DMS153 (cell line): ENCODE results near the gene DHRSX.
"Not testable (repeated sequence)": the region's sequence is repeated elsewhere in the genome, so short reads cannot be mapped to it uniquely, and the experiment has no call there.

Experiments
- DNase-seq: peaks from one replicate; lab custom pipeline; 2025; lab: John Stamatoyannopoulos, UW

DHRSX gene

DNA sequence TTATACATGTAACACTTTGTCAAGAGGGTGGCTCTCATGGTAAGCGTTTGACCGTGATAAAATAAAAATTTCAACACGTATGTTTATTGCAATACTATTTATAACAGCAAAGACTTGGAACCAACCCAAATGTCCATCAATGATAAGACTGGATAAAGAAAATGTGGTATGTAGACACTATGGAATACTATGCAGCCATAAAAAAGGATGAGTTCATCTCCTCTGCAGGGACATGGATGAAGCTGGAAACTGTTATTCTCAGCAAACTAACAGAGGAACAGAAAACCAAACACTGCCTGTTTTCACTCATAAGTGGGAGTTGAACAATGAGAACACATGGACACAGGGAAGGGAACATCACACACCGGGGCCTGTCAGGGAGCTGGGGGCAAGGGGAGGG, 150.1 kb downstream of the DHRSX start:
- not testable (repeated sequence) for DNase-seq

DNA sequence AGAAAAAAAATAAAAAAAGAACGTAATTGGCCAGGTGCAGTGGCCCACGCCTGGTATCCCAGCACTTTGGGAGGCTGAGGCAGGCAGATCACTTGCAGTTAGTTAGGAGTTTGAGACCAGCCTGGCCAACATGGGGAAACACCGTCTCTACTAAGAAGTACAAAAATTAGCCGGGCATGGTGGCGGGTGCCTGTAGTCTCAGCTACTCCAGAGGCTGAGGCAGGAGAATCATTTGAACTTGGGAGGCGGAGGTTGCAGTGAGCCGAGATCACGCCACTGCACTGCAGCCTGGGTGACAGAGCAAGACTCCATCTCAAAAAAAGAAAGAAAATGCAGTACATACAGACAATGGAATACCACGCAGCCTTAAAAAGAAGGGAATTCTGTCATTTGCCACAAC, 150.7 kb downstream of the DHRSX start:
- not testable (repeated sequence) for DNase-seq

DNA sequence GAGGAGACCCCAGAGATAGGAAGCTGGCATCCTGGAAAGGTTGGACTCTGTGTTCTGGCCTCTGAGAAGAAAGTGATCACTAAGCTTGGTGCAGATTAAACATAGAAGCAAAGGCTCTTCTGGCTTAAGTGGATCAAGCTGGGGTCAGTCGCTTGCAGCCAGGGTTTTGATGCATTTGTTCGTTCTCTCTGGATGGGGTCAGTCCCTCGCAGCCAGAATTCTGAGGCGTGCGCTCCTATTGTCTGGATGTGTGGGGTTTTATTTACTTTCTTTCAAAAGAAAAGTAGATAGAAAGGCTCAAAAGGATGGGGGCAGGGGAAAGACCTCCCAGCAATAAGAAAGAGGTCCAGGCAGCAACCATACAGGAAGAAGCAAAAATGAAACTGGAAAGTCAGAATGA, 152.6 kb downstream of the DHRSX start:
- DNase-seq = no peak

DNA sequence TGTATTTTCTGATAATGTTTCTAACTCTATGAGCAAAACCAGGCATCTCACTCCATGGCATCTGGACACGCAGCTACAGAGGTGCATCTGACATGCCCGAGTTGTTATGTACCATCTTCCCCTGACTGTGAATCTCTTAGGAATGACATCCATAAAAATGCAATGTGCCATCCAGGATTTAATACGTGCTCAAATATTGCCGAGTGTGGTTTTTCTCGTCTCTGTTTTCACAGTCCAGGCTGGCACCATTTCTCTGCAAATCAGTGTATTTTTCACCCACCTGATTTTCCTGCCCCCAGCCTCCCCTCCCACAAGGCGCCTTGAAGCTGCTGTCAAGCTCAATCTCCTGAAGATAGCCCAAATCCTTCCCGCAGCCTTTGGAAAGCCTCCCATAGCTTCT, 154.6 kb downstream of the DHRSX start:
- no peak for DNase-seq

DNA sequence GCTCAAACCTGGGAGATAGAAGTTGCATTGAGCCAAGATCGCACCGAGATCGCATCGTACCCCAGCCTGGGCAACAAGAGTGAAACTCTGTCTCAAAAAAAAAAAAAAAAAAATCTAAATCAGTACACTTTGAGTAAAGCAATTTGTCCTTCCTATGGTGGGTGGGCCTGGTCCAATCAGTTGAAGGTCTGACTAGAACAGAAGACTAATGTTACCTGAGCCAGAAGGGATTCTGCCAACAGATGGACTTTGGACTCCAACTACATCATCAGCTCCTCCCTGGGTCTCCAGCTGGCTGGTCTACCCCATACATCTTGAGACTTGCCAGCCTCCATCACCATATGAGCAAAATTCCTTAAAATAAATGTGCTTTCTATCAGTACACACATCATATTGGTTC, 155.2 kb downstream of the DHRSX start:
- no peak for DNase-seq

DNA sequence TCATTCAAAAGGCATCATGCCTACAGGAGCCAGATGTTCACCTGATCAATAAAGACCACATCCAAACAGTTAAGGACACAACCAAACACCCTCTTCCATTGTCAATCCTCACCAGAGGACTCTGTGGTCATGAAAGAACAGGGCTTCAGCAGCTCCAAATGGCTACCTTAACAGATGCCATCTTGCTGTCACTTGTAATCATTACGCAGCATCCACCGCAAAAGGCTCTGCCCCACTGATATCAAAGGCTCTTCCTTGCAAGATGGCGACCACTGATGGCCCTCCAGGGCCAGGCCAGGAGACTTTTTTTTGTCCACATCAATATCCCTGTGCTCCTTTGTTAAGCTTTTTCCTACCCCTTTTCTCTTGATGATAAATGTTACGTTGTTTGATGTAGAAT, 157.4 kb downstream of the DHRSX start:
- DNase-seq = no peak

DNA sequence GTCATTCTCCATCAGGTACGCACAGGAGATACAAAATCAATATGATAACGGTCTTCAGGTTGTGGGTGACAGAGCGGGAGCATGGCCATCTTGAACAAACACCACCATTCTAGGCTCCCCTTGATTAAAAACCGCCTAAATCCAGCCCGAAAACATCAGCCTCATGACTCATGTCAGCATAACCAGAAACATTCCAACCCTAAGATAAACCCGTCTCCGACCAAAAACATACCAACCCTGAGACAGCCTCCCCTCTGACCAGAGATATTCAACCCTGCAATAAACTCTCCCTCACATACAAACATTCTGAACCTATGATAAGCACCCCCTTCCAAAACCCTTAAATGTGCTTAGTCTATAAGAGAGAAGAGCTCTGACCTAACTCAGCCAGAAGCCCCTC, 157.9 kb downstream of the DHRSX start:
- no peak for DNase-seq

DNA sequence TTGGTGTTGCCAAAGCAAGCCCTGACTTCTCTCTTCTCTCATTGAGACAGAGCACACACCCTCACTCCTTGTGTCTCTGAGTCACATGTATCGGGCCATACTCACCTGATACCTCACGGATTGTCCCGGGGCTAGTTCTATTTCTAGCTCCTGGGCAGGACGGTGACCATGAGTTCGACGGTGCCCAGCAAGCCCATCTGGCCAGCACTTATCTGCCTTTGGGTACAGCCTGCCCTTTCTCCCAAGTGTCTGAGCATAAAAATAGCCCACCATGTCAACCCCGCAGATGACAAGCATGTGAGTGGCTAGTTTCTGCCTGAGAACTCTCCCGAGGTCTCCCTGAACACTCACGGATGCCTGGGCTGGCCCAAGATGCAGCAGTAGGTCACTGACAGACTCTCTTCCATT, 158.5 kb downstream of the DHRSX start:
- DNase-seq = no peak

DNA sequence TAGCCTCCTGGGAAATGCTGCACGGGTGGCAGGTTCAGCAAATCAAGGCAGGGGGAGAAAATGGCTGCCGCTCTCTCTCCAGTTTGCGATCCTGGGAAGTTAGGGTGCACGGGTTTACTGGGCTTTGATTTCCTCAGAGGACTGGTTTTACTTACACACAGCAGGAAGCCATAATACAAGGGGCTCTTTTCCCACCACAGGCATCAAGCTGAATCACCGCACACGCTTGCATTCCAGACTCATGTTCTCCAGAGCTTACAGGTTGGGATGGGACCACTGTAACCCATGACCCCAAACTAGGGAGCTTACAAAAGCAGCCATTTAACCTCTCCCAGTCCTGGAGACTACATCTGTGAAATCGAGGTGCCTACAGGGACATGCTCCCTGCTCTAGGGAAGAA, 159.8 kb downstream of the DHRSX start:
- no peak for DNase-seq

DNA sequence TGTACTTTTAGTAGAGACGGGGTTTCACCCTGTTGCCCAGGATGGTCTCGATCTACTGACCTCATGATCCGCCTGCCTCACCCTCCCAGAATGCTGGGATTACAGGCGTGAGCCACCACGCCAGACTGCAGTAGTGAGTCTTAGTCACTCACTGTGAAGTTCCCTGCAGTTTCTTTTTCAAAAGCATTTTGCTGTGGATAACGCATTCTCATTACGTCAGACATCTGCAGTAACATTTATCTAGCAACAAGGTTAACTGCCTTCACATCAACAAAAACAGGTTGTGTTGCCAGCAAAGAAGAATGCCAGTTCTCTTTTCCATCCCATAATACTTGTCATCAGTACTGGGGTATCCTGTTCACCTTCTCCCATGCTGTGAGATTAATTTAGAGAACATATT, 164.6 kb downstream of the DHRSX start:
- no peak for DNase-seq

DNA sequence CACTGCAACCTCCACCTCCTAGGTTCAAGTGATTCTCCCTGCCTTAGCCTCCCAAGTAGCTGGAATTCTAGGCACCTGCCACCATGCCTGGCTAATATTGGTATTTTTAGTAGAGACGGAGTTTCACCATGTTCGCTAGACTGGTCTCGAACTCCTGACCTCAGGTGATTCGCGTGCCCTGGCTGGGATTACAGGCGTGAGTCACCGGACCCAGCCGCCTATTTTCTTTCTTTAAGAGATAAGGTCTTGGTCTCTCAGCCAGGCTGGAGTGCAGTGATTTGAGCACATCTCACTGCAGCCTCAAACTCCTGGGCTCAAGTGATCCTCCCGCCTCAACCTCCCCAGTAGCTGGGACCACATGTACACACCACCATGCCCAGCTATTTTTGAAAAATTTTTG, 166.5 kb downstream of the DHRSX start:
- DNase-seq = no peak

DNA sequence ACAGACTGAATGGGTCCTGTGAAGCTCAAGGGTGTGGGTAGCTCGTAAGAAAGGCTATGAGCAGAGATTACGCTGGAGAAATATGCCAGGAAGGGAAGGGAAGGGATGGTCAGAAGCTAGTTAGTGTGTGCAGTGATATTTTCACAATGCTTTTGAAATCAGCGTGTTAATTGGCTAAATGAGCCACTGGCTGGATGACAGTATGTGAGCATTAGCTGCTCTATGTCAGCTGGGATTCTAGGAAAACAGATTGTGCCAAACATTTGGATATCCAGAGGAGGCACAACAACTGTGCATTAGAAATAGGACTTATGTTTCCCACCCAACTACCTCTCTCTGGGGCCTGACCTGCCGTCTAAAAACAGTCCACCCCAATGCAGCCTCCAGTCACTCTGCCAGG, 168.5 kb downstream of the DHRSX start:
- DNase-seq = no peak

DNA sequence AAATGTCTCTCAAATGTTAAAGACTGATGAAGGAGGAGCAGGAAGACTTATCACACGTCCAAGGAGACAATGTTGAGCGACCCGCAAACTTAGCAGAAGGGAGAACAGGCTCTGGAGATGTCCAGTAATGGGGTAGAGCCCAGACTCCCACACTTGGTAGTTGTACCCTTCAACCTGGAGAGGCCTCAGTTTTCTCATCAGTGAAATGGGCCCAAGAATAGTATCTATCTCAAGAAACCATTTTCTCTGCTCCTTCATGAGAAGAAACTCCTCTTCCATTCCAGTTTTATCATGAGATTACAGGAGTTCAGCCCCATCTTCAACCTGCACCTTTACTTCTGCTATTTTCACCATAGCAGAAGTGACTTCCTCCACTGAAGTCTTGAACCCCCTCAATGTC, 169.9 kb downstream of the DHRSX start:
- DNase-seq = no peak

DNA sequence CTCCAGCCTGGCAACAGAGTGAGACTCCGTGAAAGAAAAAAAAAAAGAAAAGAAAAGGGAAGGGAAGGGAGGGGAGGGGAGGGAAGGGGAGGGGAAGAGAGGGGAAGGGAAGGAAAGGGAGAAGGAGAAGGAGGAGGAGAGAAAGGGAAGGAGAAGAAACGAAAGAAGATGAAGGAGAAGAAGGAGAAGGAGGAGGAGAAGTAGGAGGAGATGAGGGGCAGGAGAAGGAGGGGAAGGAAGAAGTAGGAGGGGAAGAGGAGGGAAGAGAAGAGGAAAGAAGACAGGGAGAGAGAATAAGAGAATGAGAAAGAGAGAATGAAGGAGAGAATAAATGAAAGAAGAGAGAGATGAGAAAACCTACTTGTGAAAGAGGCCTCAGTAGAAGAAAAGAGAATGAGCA, 170.3 kb downstream of the DHRSX start:
- no peak for DNase-seq

DNA sequence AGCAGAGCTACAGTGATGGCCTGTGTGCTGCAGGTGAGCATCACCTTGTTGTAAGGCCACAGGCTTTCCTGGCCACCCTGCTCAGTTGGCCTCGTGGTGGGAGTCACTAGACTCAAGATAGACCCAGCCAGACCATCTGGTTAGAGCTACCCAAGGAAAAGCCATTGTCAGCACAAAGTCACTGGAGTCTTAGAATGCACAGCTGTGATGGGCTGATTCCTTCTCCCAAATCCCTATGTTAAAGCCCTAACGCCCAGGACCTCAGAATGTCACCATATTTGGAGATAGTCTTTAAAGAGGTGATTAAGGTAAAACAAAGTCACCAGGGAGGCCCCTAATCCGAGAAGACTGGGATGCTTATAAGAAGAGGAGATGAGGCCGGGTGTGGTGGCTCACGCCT, 173.4 kb downstream of the DHRSX start:
- DNase-seq = no peak

DNA sequence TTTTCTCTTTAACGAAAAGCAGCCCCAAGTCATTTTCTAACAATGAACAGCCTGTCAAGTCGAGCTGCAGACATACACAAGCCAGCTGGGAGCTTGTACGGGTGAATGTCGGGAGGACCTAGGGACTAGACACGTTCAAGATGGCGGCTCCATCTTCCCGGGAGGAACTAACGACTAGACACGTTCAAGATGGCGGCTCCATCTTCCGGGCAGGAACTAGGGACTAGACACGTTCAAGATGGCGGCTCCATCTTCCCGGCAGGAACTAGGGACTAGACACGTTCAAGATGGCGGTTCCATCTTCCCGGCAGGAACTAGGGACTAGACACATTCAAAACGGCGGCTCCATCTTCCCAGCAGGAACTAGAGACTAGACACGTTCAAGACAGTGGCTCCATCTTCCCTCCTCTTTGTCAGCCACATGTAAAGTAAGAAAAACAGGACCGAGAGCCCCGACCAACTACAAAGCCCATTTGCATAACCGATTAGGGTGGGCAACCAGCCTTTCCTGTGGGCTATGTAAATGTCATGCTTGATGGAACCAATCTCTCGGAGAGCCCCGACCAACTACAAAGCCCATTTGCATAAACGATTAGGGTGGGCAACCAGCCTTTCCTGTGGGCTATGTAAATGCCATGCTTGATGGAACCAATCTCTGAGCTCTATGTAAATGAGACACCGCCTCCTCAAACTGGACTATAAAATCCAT, 175.5 kb downstream of the DHRSX start:
- DNase-seq = no peak

DNA sequence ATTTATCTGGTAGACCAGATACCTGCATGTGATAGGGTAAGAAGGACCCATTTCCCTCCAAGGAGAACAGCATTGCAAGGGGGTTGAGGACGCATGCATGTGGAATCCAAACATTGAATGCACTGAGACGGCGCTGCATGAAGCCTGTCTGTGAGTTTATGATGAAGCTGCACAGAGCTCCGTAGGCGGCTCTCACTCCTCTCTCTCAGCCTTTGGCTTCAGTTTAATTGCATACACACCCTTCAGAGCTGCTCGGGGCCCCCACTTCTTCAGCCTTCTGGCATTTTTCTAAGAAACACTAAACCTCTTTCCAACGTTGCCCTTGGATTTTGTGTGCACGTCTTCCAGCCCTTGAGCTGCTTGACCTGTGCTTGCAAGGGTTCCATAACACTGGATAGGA, 176.6 kb downstream of the DHRSX start:
- DNase-seq = no peak

DNA sequence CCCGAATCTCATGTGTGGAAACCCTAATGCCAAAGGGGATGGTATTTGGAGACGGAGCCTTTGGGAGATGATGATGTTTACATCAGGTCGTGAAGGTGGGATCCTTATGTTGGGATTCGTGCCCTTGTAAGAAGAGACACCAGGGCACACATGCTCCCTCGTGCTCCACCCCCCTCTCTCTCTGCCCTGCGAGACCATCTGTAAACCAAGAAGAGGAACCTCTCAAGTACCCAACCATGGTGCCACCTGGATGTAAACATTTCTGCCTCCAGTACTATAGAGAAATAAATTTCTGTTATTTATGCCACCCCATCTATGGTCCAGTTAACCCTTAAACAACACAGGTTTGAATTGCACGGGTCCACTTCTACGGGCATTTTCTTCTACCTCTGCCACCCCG, 179.4 kb downstream of the DHRSX start:
- DNase-seq = no peak

DNA sequence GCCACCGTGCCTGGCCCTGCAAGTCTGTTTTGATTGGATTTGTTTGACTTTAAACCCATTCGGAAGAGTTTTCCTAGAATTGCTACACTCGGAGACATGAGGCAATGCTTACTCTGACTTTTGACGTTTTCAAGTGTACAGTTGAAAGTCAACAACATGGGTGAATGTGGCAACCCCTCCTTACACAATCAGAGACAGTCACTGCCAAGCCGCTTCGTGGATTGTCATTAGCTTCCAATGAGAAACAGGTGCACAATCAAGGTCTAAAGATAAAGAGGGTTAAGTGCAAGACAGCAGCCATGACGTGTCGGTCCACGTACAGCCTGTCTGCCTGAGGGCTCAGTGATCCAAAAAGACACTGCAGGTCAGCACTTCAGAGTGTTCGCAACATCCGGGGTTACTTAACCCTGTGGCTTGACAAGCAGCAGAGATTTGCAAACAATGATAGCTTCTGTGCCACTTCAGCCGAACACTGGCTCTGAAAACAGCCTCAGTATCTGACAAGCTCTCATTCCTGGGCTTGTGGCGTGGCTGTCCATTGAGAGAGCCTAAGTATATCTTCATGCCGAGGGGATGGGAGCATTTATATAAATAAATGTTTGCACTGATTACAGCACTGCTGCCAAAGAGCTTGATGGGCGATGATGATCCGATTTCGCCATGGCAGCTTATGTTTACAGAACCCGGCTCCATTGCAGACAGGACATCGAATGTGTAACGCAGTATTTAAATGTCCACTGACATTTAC, 180.0 kb downstream of the DHRSX start:
- DNase-seq = no peak

DNA sequence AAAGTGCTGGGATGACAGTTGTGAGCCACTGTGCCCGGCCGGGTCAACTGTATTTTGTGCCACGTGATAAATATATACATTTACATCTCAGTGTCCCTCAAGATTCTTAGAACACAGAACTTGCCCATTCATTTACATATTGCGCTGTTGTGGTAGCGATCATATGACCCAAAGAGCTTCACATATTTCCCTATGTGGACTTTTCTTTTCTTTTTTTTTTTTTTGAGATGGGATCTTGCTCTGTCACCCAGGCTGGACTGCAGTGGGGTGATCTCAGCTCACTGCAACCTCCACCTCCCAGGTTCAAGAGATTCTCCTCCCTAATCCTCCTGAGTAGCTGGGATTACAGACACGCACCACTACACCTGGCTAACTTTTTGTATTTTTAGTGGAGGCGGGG, 180.7 kb downstream of the DHRSX start:
- DNase-seq = no peak

DNA sequence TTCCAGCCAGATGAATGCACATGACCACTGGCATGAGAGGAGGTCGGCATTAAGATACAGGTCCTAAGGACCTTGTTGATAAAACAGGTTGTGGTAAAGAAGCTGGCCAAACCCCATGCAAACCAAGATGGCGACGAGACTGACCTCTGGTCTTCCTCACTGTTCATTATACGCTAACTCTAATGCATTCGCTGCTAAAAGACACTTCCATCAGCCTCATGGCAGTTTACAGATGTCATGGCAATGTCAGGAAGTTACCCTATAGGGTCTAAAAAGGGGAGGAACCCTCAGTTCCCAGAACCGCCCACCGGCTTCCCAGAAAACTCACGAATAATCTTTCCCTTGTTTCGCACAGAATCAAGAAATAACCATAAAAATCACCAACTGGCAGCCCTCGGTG, 182.4 kb downstream of the DHRSX start:
- no peak for DNase-seq

DNA sequence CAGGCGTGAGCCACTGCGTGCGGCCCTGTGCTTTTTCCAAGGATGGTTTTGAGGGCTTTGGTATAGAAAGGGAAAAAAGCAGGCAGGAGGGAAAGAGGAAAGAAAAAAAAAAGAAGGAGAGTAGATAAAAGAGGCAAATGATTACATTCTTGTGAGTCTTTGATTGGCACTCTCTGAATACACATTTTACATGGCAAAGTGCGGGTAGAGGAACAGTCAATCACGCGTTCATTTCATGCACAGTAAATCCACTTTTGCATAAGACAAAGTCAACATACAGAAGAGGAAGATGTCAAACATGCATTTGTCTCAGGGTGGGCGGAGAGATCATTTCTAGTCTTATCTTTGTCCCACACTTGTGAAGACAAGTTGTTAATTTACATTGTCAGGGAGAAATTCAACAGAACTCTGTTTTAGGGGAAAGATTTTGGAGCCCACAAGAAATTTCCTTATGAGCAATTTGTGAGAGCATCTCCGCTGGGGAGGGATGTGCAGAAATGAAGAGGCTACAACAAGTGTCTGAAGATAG, 183.2 kb downstream of the DHRSX start:
- no peak for DNase-seq

DNA sequence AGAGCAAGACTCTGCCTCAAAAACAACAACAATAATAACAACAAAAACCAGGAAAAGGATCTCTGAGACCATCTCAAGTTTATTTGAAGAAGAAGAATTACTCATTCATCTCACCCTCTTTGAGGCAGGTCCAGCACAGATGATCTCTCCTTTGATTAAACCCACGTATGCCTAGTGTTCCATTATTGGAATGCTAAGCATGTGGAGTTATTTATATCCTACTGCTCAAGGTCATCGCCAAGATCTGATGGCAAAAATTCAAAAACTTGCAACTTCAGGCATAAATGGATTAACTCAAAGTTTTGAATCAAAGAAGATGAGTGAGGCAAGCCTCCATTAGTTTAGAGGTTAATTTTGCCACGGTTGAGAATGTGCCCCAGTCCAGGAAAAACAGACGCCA, 184.2 kb downstream of the DHRSX start:
- DNase-seq = no peak

DNA sequence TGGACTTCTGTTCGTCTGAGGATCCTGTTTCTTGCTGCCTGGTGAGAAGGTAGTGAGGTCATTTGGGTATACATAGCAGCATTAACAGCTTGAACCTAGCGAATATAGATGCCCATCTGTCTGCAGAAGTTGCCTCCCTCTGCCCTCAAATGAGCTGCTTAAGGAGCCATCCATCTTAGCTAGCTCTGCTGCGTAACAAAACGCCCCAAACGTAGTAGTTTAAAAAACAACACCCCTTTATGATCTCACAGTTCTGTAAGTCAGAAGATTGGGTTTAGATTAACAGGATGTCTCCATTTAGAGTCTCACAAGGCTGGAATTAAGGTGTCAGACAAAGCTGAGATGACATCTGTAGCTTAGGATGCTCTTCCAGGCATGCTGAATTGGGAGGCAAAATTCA, 185.3 kb downstream of the DHRSX start:
- no peak for DNase-seq
